GM12874 (cell line): ENCODE results near the gene BTNL8.

Experiments used
- TF ChIP-seq, protein P1 (sequence below): IDR thresholded peaks from 2 replicates; pipeline ENCODE4 v1.5.1; 2011; ENCODE audit warnings: low read depth, mild to moderate bottlenecking, control low read depth, low read length, moderate library complexity; ENCODE audit not compliant: insufficient read depth

The BTNL8 gene

DNA sequence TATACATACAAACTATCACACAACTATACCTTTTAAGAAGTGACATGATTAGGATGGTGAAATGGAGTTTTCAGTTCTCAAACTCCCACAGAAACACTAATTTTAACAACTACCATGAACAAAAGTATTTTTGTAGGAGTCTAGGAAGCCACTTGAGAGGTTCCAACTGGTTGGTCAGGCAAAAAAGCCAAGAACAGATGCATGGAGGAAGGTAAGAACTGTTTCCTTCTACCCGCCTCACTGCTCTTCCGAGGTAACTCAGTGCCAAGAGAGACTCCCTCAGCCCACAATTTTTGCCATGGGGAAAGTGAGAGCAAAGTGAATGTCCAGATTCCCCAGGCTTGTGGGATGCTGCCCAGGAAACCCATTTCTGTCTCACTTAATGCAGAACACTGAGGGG lies 15.7 kb downstream of the BTNL8 start:
- TF ChIP-seq, protein P1, sequence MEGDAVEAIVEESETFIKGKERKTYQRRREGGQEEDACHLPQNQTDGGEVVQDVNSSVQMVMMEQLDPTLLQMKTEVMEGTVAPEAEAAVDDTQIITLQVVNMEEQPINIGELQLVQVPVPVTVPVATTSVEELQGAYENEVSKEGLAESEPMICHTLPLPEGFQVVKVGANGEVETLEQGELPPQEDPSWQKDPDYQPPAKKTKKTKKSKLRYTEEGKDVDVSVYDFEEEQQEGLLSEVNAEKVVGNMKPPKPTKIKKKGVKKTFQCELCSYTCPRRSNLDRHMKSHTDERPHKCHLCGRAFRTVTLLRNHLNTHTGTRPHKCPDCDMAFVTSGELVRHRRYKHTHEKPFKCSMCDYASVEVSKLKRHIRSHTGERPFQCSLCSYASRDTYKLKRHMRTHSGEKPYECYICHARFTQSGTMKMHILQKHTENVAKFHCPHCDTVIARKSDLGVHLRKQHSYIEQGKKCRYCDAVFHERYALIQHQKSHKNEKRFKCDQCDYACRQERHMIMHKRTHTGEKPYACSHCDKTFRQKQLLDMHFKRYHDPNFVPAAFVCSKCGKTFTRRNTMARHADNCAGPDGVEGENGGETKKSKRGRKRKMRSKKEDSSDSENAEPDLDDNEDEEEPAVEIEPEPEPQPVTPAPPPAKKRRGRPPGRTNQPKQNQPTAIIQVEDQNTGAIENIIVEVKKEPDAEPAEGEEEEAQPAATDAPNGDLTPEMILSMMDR = no peak

DNA sequence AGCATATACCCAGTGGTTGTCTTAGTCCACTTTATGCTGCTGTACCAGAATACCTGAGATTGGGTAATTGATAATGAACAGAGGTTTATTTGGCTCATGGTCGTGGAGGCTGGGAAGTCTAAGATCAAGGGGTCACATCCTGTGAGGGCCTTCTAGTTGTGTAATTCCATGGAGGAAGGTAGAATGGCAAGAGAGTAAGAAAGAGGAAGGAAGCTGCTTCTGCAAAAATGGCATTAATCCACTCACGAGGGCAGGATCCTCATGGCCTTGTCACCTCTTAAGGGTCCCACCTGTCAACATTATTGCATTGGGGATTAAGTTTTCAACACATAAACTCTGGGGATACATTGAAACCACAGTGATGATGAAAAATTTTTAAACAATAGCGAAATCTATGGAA lies 17.0 kb downstream of the BTNL8 start:
- TF ChIP-seq, protein P1 = no peak

DNA sequence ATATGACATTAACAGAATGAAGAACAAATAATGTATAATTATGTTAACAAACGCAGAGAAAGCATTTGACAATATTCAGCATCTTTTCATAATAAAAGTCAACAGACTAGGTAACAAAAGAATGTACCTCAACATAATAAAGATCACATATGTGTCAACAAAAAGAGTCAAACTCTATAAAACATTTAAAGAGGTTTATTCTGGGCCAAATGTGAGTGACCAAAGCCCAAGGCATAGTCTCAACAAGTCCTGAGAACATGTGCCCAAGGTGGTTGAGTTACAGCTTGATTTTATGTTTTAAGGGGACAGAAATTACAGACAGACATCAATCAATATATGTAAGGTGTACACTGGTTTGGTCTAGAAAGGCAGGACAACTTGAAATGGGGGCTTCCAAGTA lies 19.4 kb downstream of the BTNL8 start:
- TF ChIP-seq, protein P1 = no peak

DNA sequence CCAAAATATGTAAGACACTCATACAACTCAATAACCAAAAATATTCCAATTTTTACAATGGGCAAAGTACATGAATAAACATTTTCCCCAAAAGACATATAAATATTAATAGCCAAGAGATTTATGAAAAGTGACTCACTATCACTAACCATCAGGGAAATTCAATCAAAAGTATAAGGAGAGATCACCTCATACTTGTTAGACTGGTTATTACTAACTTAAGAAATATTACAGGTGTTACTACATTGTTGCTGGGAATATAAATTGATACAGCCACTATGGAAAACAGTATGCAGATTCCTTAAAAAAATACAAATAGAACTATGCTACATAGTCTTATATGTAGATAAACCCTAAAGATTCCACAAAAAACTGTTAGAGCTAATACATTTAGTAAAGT lies 21.8 kb downstream of the BTNL8 start:
- TF ChIP-seq, protein P1 = no peak

DNA sequence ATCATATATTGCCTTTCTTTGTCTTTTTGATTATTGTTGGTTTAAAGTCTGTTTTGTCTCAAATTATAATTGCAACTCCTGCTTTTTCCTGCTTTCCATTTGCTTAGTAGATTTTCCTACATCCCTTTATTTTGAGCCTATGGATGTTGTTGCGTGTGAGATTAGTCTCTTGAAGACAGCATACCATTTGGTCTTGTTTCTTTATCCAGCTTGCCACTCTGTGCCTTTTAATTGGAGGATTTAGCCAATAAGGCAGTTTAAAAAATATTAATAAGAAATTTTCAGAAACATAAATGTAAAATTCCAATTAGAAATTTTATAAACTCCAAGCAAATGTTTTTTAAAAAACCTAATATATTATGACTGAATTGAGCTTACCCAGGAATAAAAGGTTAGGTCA lies 24.0 kb downstream of the BTNL8 start:
- TF ChIP-seq, protein P1 = no peak

DNA sequence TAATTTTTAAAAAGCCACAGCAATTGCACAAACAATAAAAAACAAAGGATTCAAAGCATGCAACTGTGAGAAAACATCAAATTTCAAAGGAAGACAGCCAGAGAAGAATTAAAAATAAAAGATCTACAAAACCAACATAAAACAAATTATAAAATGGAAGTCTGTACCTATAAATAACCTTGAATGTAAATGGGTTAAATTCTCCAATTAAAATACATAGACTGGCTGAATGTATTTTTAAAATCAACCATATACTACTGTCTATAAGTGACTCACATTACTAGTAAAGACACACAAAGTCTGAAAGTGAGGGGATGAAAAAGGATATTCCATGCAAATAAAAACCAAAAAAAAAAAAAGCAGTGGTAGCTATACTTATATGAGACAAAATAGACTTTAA lies 33.7 kb downstream of the BTNL8 start:
- TF ChIP-seq, protein P1 = no peak

DNA sequence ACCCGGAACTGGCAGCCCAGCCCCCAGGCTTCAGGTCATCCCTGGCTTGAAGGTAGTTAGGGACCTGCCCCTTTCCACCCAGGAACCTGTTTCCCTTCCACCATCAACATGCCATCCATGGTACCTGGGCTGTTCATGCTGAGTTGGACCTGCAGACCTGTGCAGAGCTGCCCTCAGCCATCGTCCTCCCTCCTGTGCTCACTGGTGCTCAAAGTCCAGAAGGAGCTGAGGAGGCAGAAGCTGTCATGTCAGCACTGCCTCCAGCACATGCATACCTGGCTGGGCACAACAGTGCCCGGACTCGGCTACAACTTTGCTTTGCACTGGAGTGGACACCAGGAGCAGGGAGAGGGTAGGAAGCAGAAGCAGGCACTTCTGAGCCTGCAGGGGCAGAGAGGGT lies 36.2 kb downstream of the BTNL8 start:
- TF ChIP-seq, protein P1 = no peak

DNA sequence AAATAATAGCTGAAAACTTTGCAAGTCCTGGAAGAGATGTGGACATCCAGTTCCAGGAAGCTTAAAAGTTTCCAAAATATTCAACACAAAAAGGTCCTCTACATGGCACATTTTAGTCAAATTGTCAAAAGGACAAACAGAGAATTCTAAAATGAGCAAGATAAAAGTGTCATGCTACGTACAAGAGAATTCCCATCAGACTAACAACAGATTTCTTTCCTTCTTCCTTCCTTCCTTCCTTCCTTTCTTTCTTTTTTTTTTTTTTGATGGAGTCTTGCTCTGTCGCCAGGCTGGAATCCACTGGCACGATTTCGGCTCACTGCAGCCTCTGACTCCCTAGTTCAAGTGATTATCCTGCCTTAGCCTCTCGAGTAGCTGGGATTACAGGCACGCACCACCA lies 39.3 kb downstream of the BTNL8 start:
- TF ChIP-seq, protein P1 = no peak
